Measurements from ENCODE around the gene DNAJB5.

The DNAJB5 gene

DNA sequence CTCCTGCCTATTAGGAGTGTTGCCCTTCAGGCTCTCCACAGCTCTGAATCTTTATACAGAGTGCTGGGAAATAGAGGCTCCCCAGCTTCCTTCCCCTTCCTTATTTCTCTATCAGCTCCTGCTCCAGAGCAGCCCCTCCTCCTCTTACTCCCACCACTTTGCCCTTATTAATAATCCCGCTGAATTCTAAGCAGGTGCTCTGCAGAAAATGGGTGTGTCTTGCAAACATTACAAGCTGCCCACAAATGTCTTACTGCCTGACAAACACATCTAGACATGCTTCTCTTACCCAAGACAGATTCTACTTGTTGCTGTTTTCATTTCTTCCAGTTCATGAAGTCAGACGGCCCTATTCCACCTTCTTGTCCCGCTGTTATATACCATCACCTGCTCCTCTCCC, 25.1 kb upstream of the DNAJB5 start:
- in situ Hi-C loops (cut with MboI; ENCODE audit: low sequenced_read_pairs, unreplicated experiment): no loop called here
- TF ChIP-seq, protein P1, sequence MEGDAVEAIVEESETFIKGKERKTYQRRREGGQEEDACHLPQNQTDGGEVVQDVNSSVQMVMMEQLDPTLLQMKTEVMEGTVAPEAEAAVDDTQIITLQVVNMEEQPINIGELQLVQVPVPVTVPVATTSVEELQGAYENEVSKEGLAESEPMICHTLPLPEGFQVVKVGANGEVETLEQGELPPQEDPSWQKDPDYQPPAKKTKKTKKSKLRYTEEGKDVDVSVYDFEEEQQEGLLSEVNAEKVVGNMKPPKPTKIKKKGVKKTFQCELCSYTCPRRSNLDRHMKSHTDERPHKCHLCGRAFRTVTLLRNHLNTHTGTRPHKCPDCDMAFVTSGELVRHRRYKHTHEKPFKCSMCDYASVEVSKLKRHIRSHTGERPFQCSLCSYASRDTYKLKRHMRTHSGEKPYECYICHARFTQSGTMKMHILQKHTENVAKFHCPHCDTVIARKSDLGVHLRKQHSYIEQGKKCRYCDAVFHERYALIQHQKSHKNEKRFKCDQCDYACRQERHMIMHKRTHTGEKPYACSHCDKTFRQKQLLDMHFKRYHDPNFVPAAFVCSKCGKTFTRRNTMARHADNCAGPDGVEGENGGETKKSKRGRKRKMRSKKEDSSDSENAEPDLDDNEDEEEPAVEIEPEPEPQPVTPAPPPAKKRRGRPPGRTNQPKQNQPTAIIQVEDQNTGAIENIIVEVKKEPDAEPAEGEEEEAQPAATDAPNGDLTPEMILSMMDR (IDR thresholded peaks at IDR 0.05; ENCODE audit: borderline replicate concordance, control extremely low read depth, extremely low read depth, insufficient read depth, missing control alignments): no peak
- DNase-seq (ENCODE audit: low spot score): no peak

DNA sequence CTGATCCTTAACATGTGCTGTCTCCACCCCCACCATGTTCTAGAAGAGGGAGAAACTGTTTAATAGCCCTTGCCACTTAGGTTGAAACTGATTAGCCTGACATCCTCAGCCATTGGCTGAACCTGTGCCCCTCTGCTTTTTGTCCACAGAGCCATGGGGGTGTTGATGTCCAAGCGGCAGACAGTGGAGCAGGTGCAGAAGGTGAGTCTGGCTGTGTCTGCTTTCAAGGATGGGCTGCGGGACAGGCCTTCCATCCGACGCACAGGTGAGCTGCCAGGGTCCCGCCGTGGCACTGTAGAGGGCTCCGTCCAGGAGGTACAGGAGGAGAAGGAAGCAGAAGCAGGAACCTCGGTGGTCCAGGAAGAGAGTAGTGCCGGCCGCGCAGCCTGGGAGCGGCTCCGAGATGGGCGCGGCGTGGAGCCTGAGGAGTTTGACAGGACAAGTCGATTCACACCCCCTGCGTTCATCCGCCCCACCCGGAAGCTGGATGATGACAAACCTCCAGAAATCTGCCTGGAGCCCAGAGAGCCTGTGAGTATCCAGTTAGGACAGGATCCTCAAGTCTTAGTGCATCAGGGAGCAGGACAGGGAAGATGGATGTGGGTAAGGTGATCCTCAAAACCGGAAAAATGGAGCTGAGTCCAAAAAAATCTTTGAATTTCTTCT, 18.3 kb upstream of the DNAJB5 start:
- TF ChIP-seq, protein P1 (IDR thresholded peaks at IDR 0.05; ENCODE audit: borderline replicate concordance, control extremely low read depth, extremely low read depth, insufficient read depth, missing control alignments): no peak
- in situ Hi-C loops (cut with MboI; ENCODE audit: low sequenced_read_pairs, unreplicated experiment): no loop called here
- DNase-seq (ENCODE audit: low spot score): no peak

DNA sequence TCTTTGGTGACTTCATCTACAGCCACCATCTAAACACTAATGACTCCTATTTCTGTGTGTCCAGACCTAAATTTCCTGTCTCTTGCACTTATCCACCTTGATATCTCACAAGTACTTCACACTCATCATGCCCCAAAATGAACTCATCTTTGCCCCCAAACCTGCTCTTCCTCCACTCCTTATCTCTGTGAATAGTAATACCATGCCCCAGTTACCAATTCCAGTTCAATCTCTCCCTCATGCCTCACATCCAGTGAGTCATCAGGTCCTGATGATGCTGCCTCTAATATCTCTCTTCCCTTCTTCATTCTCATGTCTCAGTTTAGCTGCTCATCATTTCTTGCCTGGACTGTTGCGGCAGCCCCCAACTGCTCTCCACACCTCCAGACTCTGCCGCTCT, 14.9 kb upstream of the DNAJB5 start:
- in situ Hi-C loops (cut with MboI; ENCODE audit: low sequenced_read_pairs, unreplicated experiment): no loop called here
- TF ChIP-seq, protein P1 (IDR thresholded peaks at IDR 0.05; ENCODE audit: borderline replicate concordance, control extremely low read depth, extremely low read depth, insufficient read depth, missing control alignments): no peak
- DNase-seq (ENCODE audit: low spot score): no peak

DNA sequence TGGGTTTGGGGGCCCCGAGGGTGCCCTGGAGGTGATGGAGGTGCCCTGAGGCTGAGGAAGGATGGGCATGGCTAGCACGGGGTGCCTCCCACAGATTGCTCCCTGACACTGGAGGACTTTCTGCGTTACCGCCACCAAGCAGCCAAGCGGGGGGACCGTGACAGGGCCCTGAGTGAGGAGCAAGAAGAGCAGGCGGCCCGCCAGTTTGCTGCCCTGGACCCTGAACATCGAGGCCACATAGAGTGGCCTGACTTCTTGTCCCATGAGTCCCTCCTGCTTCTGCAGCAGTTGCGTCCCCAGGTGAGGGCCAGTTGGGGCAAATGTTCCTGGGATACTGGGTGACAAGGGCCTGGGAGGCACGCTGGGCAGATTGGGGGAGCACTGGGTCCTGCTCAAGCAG, 13.1 kb upstream of the DNAJB5 start:
- TF ChIP-seq, protein P1 (IDR thresholded peaks at IDR 0.05; ENCODE audit: borderline replicate concordance, control extremely low read depth, extremely low read depth, insufficient read depth, missing control alignments): no peak
- in situ Hi-C loops (cut with MboI; ENCODE audit: low sequenced_read_pairs, unreplicated experiment): no loop called here
- DNase-seq (ENCODE audit: low spot score): no peak

DNA sequence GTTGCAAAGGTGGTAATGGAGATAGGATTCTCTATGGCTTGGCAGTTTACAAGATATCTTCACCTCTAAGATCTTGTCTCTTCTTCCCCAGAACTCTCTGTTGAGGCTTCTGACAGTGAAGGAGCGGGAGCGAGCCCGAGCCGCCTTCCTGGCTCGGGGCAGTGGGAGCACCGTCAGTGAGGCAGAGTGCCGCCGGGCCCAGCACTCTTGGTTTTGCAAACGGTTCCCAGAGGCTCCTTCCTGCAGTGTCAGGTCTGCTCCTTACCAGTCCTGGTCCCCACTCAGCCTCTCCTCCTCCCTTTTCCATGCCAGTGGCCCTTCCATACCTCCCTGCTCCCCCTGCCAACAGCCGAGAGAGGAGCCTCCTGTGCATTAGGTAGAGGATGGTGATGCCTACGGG, 12.6 kb upstream of the DNAJB5 start:
- DNase-seq (ENCODE audit: low spot score): no peak
- TF ChIP-seq, protein P1 (IDR thresholded peaks at IDR 0.05; ENCODE audit: borderline replicate concordance, control extremely low read depth, extremely low read depth, insufficient read depth, missing control alignments): no peak
- in situ Hi-C loops (cut with MboI; ENCODE audit: low sequenced_read_pairs, unreplicated experiment): no loop called here

DNA sequence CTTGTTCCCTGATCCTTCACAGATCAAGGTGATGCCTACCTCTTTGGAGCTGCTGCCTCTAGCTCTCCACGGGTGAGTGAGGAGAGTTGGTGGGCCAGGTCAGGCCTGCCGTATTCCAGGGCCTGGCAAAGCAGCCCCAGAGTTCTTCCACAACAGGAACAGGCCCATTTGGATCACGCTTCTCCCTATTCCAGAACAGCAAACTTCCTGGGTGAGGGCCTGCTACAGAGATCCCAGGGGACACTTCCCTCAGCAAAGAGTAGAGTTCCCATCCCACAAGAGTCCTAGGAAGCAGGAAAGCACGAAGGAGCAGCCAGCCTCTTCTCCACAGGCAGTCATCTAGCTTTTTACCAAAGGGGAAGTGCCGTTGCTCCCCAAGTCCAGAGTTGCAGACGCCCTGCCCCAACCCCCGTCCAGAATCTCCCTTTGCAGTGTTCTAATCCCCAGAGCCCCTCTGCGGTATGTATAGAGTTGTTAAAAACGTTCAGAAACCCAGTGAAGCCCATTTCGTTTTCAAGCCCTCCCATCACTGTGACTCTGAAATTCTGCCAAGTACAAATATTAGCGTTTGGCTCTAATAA, 9.3 kb upstream of the DNAJB5 start:
- TF ChIP-seq, protein P1 (IDR thresholded peaks at IDR 0.05; ENCODE audit: borderline replicate concordance, control extremely low read depth, extremely low read depth, insufficient read depth, missing control alignments): no peak
- in situ Hi-C loops (cut with MboI; ENCODE audit: low sequenced_read_pairs, unreplicated experiment): loop anchor here (10.0 kb wide), 1 partner anchor 75 kb away; no protein-coding TSS in a partner anchor
- DNase-seq (ENCODE audit: low spot score): no peak
